Breast epithelium (tissue), 3 donors: Measurements from ENCODE around the gene GALNT3.

Experiments
- CTCF ChIP-seq, 3 donors: fragments of 450-650 bp; IDR thresholded peaks; one replicate each; pipeline ENCODE4 v1.5.1; 2016 to 2017; ENCODE audit warnings: antibody characterized with exemption in 3 of 3, mild to moderate bottlenecking in 3 of 3, moderate library complexity in 3 of 3
- POLR2A ChIP-seq: fragments of 450-650 bp; IDR thresholded peaks from one replicate; pipeline ENCODE4 v1.6.1; 2016; ENCODE audit warnings: antibody characterized with exemption, mild to moderate bottlenecking, moderate library complexity

GRCh38 chr2:165837122-165837521, 43.1 kb upstream of the GALNT3 start:
- TF ChIP-seq CTCF (IDR thresholded peaks at IDR 0.05) (no peak), POLR2A (no peak)
